ENCODE results near the gene SWT1. TPM values are rescaled to one million over a fixed set of nuclear protein-coding genes. Genes with fewer than 3 reads are reported as not detected.

SWT1 gene
- total and polyA plus RNA-seq, 2 of the 4 experiments (the other 2 are of a cell fraction): 0.82 to 2.7 TPM

GRCh38 chr1:185279571-185279970 lies 122.6 kb downstream of the SWT1 start:
- ChIA-PET CTCF (no interaction called here), POLR2A (ENCODE audit: unreplicated experiment) (no interaction called here)
- H3K56ac ChIP-seq (ENCODE audit: extremely low read depth, insufficient read depth, low read length): no peak overlapping the region
- H3K9me1 ChIP-seq (ENCODE audit: insufficient read depth, low read length): no peaks in the 10 kb centered on the region
- no peaks in the 10 kb centered on the region for H3K36me3 ChIP-seq (ENCODE audit: control insufficient read depth, insufficient read depth, low read length)
- no peak overlapping the region for H3K4me3 ChIP-seq (ENCODE audit: insufficient read depth, low read depth, low read length)
- no peak overlapping the region for H3K9ac ChIP-seq (ENCODE audit: low read depth, low read length)
- H3K4ac ChIP-seq (ENCODE audit: low read depth, low read length): no peak overlapping the region
- TF ChIP-seq, protein P1, sequence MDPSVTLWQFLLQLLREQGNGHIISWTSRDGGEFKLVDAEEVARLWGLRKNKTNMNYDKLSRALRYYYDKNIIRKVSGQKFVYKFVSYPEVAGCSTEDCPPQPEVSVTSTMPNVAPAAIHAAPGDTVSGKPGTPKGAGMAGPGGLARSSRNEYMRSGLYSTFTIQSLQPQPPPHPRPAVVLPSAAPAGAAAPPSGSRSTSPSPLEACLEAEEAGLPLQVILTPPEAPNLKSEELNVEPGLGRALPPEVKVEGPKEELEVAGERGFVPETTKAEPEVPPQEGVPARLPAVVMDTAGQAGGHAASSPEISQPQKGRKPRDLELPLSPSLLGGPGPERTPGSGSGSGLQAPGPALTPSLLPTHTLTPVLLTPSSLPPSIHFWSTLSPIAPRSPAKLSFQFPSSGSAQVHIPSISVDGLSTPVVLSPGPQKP (IDR thresholded peaks at IDR 0.05; ENCODE audit: borderline replicate concordance, low read depth, low read length): no peak
- TF ChIP-seq FOS (IDR thresholded peaks at IDR 0.05; ENCODE audit: low read depth, low read length): no peak
- no peak for TF ChIP-seq NFE2L2 (IDR thresholded peaks at IDR 0.05; ENCODE audit: low read depth, low read length)
- TF ChIP-seq MAFK (IDR thresholded peaks at IDR 0.05; ENCODE audit: low read depth, low read length): no peak
- no peak for TF ChIP-seq USF2 (IDR thresholded peaks at IDR 0.05; ENCODE audit: low read depth, low read length)
- TF ChIP-seq CHD1 (IDR thresholded peaks at IDR 0.05; ENCODE audit: low read depth, low read length): no peak
- no peak for TF ChIP-seq RAD21 (IDR thresholded peaks at IDR 0.05; ENCODE audit: low read length)
- no peak for TF ChIP-seq BHLHE40 (IDR thresholded peaks at IDR 0.05; ENCODE audit: low read depth, low read length)
- TF ChIP-seq RFX5 (IDR thresholded peaks at IDR 0.05; ENCODE audit: low read depth, low read length): no peak
- no peak for TF ChIP-seq SMC3 (IDR thresholded peaks at IDR 0.05; ENCODE audit: low read depth, low read length)
- no peak for TF ChIP-seq CTCF (conservative IDR thresholded peaks at IDR 0.05; ENCODE audit: low read depth, low read length)
- TF ChIP-seq POLR2A (IDR thresholded peaks at IDR 0.05; ENCODE audit: low read depth, low read length): no peak
- TF ChIP-seq RCOR1 (IDR thresholded peaks at IDR 0.05; ENCODE audit: insufficient replicate concordance, low read length): no peak
- TF ChIP-seq MAZ (IDR thresholded peaks at IDR 0.05; ENCODE audit: borderline replicate concordance, low read depth, low read length): no peak
- no peak overlapping the region for H2BK120ac ChIP-seq (ENCODE audit: low read depth, low read length)
- H3K27ac ChIP-seq (ENCODE audit: insufficient read depth, low read length): no peak overlapping the region
- H2BK15ac ChIP-seq (ENCODE audit: low read depth, low read length): no peak overlapping the region
- no peak overlapping the region for H3K14ac ChIP-seq (replicated peaks; ENCODE audit: low read depth, low read length)
- no peak overlapping the region for H3K4me2 ChIP-seq (ENCODE audit: low read depth, low read length)
- peak; percentile 35; the same call in 1 of the 2 replicates for ATAC-seq (ENCODE audit: low read depth)
- no peak overlapping the region for H2AFZ ChIP-seq (replicated peaks; ENCODE audit: low read length, poor library complexity)
- H3K79me1 ChIP-seq (ENCODE audit: low read depth in 1 of 2, low read length in 2 of 2): no peaks in the 10 kb centered on the region
- H2BK5ac ChIP-seq (ENCODE audit: low read depth, low read length, poor library complexity, severe bottlenecking): no peak overlapping the region
- H3K18ac ChIP-seq (ENCODE audit: low read depth, low read length): no peak overlapping the region
- H3K4me1 ChIP-seq (ENCODE audit: control insufficient read depth, insufficient read depth, low read length): peaks cover 5% of the 10 kb centered on the region
- no TSS peak for BruUV-seq (replicated peaks)
- H3K9me3 ChIP-seq (ENCODE audit: control insufficient read depth, insufficient read depth, low read length): no peaks in the 10 kb centered on the region
- H3K27me3 ChIP-seq (ENCODE audit: control insufficient read depth, insufficient read depth, low read length): no peaks in the 10 kb centered on the region
- in situ Hi-C loops (cut with MboI; ENCODE audit: low sequenced_read_pairs) (no loop called here), intact Hi-C loops (cut with micrococcal nuclease) (no loop called here), dilution Hi-C loops (cut with HindIII; ENCODE audit: low sequenced_read_pairs, unreplicated experiment) (no loop called here)
- H4K20me1 ChIP-seq (ENCODE audit: insufficient read depth, low read length): no peaks in the 10 kb centered on the region
- no peak overlapping the region for H4K8ac ChIP-seq (ENCODE audit: low read depth in 2 of 2, low read length in 2 of 2)
- no peak overlapping the region for H2AK9ac ChIP-seq (replicated peaks; ENCODE audit: low read depth, low read length, poor library complexity)
- no peak overlapping the region for H2AK5ac ChIP-seq (ENCODE audit: low read depth, low read length)
- H3K23ac ChIP-seq (ENCODE audit: low read depth, low read length): no peak overlapping the region
- H2BK20ac ChIP-seq (ENCODE audit: low read depth, low read length): no peak overlapping the region
- H4K91ac ChIP-seq (ENCODE audit: insufficient read depth, low read depth, low read length): no peak overlapping the region
- H4K5ac ChIP-seq (ENCODE audit: low read depth, low read length): no peak overlapping the region
- DNase-seq: peak; percentile 66

All from IMR-90 (cell line).